ENCODE data around the gene GABRR2.

Gene GABRR2

GRCh38 chr6:89289710-89290109, 25.4 kb downstream of the GABRR2 start:
- in situ Hi-C loops (cut with HindIII; ENCODE audit: low sequenced_read_pairs): no loop called here
- H3K4me3 ChIP-seq (ENCODE audit: low read depth, low read length): no peak overlapping the region
- no peak for TF ChIP-seq CTCF (IDR thresholded peaks at IDR 0.05; ENCODE audit: low read depth, low read length, missing control alignments)
- DNase-seq (ENCODE audit: low read depth): no peak

DNA sequence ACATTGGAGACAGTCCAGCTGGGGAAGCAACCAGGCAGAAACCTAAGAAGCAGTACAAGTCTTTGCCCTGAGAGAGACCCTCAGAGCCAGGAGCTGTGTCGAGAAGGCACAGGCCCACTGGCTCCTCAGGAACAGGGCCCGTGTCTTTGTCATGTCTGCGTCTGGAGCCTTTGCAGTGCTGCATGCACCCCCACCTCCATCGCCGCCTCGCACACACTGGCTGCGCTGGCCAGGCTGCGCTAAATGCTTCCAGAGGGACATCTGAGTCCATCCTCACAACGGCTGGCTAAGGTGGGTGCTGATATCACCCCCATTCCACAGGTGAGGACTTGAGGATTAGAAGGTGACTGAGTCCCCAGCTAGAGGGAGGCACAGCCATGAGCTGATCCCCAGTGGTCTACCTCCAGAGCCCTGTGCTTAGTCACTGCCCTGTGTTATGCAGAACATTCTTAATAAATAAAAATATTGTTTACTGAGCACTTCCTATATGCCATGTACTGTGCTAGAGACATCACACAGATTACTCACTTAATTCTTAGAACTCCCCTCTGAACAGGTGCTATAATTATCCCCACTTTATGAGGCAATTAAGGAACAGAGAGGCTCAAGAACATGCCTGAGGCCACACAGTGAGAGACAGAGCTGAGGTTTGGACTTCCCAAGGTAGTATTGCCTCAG, 27.6 kb downstream of the GABRR2 start:
- no peak for TF ChIP-seq CTCF (IDR thresholded peaks at IDR 0.05; ENCODE audit: low read depth, low read length, missing control alignments)
- no peak for DNase-seq (ENCODE audit: low read depth)
- in situ Hi-C loops (cut with HindIII; ENCODE audit: low sequenced_read_pairs): no loop called here
- no peak overlapping the region for H3K4me3 ChIP-seq (ENCODE audit: low read depth, low read length)

DNA sequence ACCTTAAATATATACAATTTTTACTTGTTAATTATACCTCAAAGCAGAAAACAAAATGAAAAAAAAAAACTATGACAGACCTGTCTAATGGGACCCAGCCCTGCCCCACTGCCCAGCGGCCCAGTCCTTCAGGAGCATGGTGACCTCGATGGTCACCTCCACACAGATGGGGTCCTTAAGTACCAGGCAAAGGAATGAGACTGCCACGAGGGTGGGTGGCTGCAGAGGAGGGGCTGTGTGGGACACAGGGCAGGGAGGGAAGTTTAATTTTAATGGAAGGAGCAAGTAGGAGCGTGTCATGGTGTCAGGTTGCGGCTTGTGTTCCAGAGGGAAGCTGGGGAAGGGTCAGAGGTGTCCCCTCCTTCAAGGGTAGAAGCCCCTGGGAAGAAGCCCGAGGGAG, 28.6 kb downstream of the GABRR2 start:
- no peak overlapping the region for H3K4me3 ChIP-seq (ENCODE audit: low read depth, low read length)
- TF ChIP-seq CTCF (IDR thresholded peaks at IDR 0.05; ENCODE audit: low read depth, low read length, missing control alignments): no peak
- DNase-seq (ENCODE audit: low read depth): no peak
- in situ Hi-C loops (cut with HindIII; ENCODE audit: low sequenced_read_pairs): no loop called here

- in situ Hi-C loops (cut with HindIII; ENCODE audit: low sequenced_read_pairs): no loop called here
- TF ChIP-seq CTCF (IDR thresholded peaks at IDR 0.05; ENCODE audit: low read depth, low read length, missing control alignments): no peak
- no peak overlapping the region for H3K4me3 ChIP-seq (ENCODE audit: low read depth, low read length)
- no peak for DNase-seq (ENCODE audit: low read depth)
Measured at GRCh38 chr6:89284963-89285735, 29.9 kb downstream of the GABRR2 start.

DNA sequence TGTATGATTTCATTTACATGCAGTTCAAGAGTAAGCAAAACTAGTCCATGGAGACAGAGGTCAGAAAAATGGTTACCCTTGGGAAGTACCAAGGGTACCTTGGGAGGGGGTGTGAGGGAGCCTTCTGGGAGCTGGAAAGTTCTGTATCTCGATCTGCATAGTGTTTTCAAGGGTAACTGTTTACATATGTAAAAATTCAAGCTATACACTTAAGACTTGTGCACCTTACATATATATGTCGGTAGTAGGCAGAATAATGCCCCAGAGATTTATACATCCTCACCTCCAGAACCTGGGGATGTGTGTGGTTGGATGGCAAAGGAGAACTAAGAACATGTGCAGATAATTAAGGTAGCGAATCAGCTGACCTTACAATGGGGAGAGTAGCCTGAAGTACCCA, 31.0 kb downstream of the GABRR2 start:
- no peak for TF ChIP-seq CTCF (IDR thresholded peaks at IDR 0.05; ENCODE audit: low read depth, low read length, missing control alignments)
- no peak overlapping the region for H3K4me3 ChIP-seq (ENCODE audit: low read depth, low read length)
- no peak for DNase-seq (ENCODE audit: low read depth)
- in situ Hi-C loops (cut with HindIII; ENCODE audit: low sequenced_read_pairs): no loop called here

- no peak overlapping the region for H3K4me3 ChIP-seq (ENCODE audit: low read depth, low read length)
- no peak for DNase-seq (ENCODE audit: low read depth)
- in situ Hi-C loops (cut with HindIII; ENCODE audit: low sequenced_read_pairs): no loop called here
- no peak for TF ChIP-seq CTCF (IDR thresholded peaks at IDR 0.05; ENCODE audit: low read depth, low read length, missing control alignments)
Measured at GRCh38 chr6:89282749-89283148, 32.4 kb downstream of the GABRR2 start.
